GM12865 (cell line): Measurements from ENCODE around the gene FCN1.

ENCODE experiments used
- DNase-seq: peaks from one replicate; pipeline ENCODE4 v3.0.0; 2010; ENCODE audit warnings: low read depth
- H3K4me3 ChIP-seq: 2 replicates; pipeline ENCODE4 v1.5.1; 2011; ENCODE audit warnings: mild to moderate bottlenecking, low read depth, low read length, control low read depth
- CTCF ChIP-seq: IDR thresholded peaks from 2 replicates; pipeline ENCODE4 v1.5.1; 2011; ENCODE audit warnings: low read length, control low read depth, low read depth, inconsistent platforms; ENCODE audit not compliant: insufficient read depth; ENCODE audit errors: missing control alignments

FCN1 gene

DNA sequence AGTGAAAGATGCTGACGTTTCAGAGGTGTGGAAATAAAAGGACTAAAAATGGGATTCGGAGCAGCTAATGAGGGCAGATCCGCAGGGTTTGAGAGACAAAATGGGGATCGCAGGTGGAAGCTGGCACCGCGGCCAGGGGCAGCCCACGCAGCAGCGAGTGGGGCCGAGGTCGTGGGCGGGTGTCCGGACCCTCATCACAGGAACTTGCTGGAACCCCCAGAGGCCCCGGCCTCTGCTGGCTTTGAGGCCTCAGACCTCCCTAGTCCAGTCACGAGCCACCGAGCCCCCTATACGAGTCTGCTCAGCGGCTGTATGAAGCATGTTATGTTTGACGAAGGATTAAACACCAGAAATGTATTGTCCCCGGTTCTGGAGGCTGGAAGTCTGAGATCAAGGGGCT is 45.8 kb upstream of the FCN1 start:
- DNase-seq, result no peak
- no peak for TF ChIP-seq CTCF
- no peak overlapping the region for H3K4me3 ChIP-seq

GRCh38 chr9:134962973-134963364 is 45.3 kb upstream of the FCN1 start:
- DNase-seq, result no peak
- no peak for TF ChIP-seq CTCF
- no peak overlapping the region for H3K4me3 ChIP-seq

GRCh38 chr9:134962065-134962972 is 44.6 kb upstream of the FCN1 start:
- no peak for DNase-seq
- H3K4me3 ChIP-seq, result no peak overlapping the region
- no peak for TF ChIP-seq CTCF

DNA sequence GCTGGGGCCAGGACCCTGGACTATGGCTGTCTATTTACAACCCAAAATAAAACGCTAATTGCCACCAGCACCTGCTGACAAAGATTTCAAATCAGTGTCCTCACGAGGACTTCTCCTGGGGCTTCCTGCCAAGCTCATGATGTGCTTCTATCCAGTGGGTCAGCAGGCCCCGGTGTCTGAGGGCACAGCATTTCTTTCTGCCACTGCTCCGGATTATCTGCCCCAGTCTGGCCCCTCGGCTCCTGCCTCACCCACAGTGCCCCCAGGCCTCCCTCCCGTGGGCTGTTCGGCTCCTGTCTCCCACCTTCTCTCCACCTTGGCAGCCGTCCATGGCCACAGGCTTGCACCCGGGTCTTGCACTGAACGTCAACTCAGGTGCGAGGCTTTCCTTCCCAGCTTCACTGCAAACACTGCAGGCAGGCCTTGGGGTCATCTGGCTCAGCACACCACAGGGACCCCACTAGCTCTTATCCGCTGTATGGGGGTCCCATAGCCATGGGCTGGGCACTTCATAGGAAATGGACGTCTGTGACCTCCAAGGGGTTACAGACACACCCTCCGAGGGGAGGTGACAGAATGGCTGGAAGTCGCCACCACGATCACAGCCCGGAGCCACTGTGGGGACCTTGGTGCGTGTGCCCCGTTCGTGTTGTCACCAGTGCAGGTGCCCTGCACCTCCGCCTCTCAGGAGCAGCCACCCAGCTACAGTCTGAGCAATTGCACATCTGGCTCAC is 43.8 kb upstream of the FCN1 start:
- no peak for TF ChIP-seq CTCF
- DNase-seq, result no peak
- H3K4me3 ChIP-seq, result no peak overlapping the region

GRCh38 chr9:134960701-134961181 is 43.0 kb upstream of the FCN1 start:
- no peak for DNase-seq
- TF ChIP-seq CTCF, result no peak
- no peak overlapping the region for H3K4me3 ChIP-seq

- no peak for TF ChIP-seq CTCF
- no peak for DNase-seq
- H3K4me3 ChIP-seq, result no peak overlapping the region
Measured at GRCh38 chr9:134959971-134960310, 42.2 kb upstream of the FCN1 start.
